GM18507 (cell line): Measurements from ENCODE around the gene SLC17A3.

Experiments
- DNase-seq: peaks from one replicate; pipeline ENCODE4 v3.0.0; 2011; ENCODE audit warnings: low read depth; ENCODE audit not compliant: insufficient read length; ENCODE audit errors: extremely low spot score
- FAIRE-seq: peaks from 2 replicates; lab custom pipeline; 2011; peaks lifted over from hg19 to GRCh38; lab: Jason Lieb, UNC

Gene SLC17A3

GRCh38 chr6:25852756-25853155 is 21.3 kb downstream of the SLC17A3 start:
- DNase-seq = no peak
- no peak for FAIRE-seq

- FAIRE-seq = no peak
Measured at GRCh38 chr6:25851961-25852360, 22.1 kb downstream of the SLC17A3 start.

GRCh38 chr6:25844518-25844917 is 29.5 kb downstream of the SLC17A3 start:
- FAIRE-seq (no peak), DNase-seq (no peak)

More at GRCh38 chr6:25851961-25852360, 22.1 kb downstream of the SLC17A3 start:
- DNase-seq = no peak

GRCh38 chr6:25842526-25842925 is 31.5 kb downstream of the SLC17A3 start:
- FAIRE-seq = no peak
- DNase-seq = no peak

- no peak for DNase-seq
- no peak for FAIRE-seq
Measured at GRCh38 chr6:25835442-25836283, 38.4 kb downstream of the SLC17A3 start.

- DNase-seq (no peak), FAIRE-seq (no peak)
Measured at GRCh38 chr6:25834950-25835349, 39.1 kb downstream of the SLC17A3 start.

GRCh38 chr6:25833136-25833535 is 40.9 kb downstream of the SLC17A3 start:
- DNase-seq (no peak), FAIRE-seq (no peak)

GRCh38 chr6:25832670-25833069 is 41.4 kb downstream of the SLC17A3 start:
- no peak for FAIRE-seq
- no peak for DNase-seq

GRCh38 chr6:25832307-25832662 is 41.8 kb downstream of the SLC17A3 start:
- FAIRE-seq (no peak), DNase-seq (no peak)

- FAIRE-seq (no peak), DNase-seq (no peak)
Measured at GRCh38 chr6:25831532-25832306, 42.3 kb downstream of the SLC17A3 start, which contains the start of gene SLC17A1. SLC17A1 (minus strand) TSS chr6:25832052; CDS start chr6:25830557, 1,495 bp downstream.

GRCh38 chr6:25830458-25830857 is 43.6 kb downstream of the SLC17A3 start:
- DNase-seq (no peak), FAIRE-seq (no peak)

- peak; percentile 39 for FAIRE-seq
Measured at GRCh38 chr6:25829375-25829774, 44.7 kb downstream of the SLC17A3 start.

GRCh38 chr6:25821341-25821740 is 52.7 kb downstream of the SLC17A3 start:
- DNase-seq (no peak), FAIRE-seq (no peak)

More at GRCh38 chr6:25829375-25829774, 44.7 kb downstream of the SLC17A3 start:
- no peak for DNase-seq

GRCh38 chr6:25816252-25816651 is 57.8 kb downstream of the SLC17A3 start:
- FAIRE-seq = no peak
- DNase-seq = no peak

- no peak for DNase-seq
- no peak for FAIRE-seq
Measured at GRCh38 chr6:25815194-25815593, 58.8 kb downstream of the SLC17A3 start.

- DNase-seq (no peak), FAIRE-seq (no peak)
Measured at GRCh38 chr6:25804804-25805203, 69.2 kb downstream of the SLC17A3 start.

- FAIRE-seq (no peak), DNase-seq (no peak)
Measured at GRCh38 chr6:25801436-25801835, 72.6 kb downstream of the SLC17A3 start.
